GM12874 (cell line): ENCODE measurements around the gene ATP10B.

Experiments
- CTCF ChIP-seq: IDR thresholded peaks from 2 replicates; pipeline ENCODE4 v1.5.1; 2011; ENCODE audit warnings: low read depth, mild to moderate bottlenecking, control low read depth, low read length, moderate library complexity; ENCODE audit not compliant: insufficient read depth

Gene ATP10B

GRCh38 chr5:160788102-160788660 lies 63.8 kb downstream of the ATP10B start:
- TF ChIP-seq CTCF, result no peak

- TF ChIP-seq CTCF, result peak; percentile 29; the same call in 1 of the 2 replicates
Measured at GRCh38 chr5:160787240-160787639, 64.8 kb downstream of the ATP10B start.

GRCh38 chr5:160774666-160775315 lies 77.2 kb downstream of the ATP10B start:
- no peak for TF ChIP-seq CTCF

- TF ChIP-seq CTCF, result no peak
Measured at GRCh38 chr5:160773646-160774410, 78.2 kb downstream of the ATP10B start.

GRCh38 chr5:160772854-160773253 lies 79.2 kb downstream of the ATP10B start:
- no peak for TF ChIP-seq CTCF

GRCh38 chr5:160770718-160771117 lies 81.3 kb downstream of the ATP10B start:
- no peak for TF ChIP-seq CTCF

- TF ChIP-seq CTCF, result no peak
Measured at GRCh38 chr5:160769301-160769700, 82.7 kb downstream of the ATP10B start.
